ENCODE results near the gene CRAT. TPM values are rescaled to one million over a fixed set of nuclear protein-coding genes. Genes with fewer than 3 reads are reported as not detected.

Gene CRAT
- total and polyA plus RNA-seq, 8 donors, result 30.3 to 131 (median 61.7) TPM

GRCh38 chr9:129138476-129139232 is 28.1 kb upstream of the CRAT start:
- TF ChIP-seq CTCF (IDR thresholded peaks at IDR 0.05), result no peak
- Histone ChIP-seq H3K4me1 (peaks cover 15 to 44% (median 25%) of the 10 kb centered on the region in 3 donors), H3K4me3 (no peak overlapping the region), H3K36me3 (peaks cover 0 to 5% (median 0%) of the 10 kb centered on the region in 3 donors), H3K27ac (peak overlapping the region; percentile 23 to 100 (median 93)), H3K27me3 (no peaks in the 10 kb centered on the region), H3K9me3 (no peaks in the 10 kb centered on the region)
- DNase-seq, result peak; percentile 61 to 78 (median 64)
- ATAC-seq, result peak; percentile 16 to 42 (median 31)
- intact Hi-C loops (cut with DNase I), result loop anchor here (5.0 to 10.0 kb wide), 2 partner anchors 474 to 476 kb away; no protein-coding TSS in a partner anchor
- no peak for FAIRE-seq
- 28 to 30% methylated on average over 21 of the region's 21 CpGs for WGBS, 2 donors

- WGBS, 2 donors, result 78 to 86% methylated on average over 9 of the region's 9 CpGs
- ATAC-seq (no peak), FAIRE-seq (no peak), DNase-seq (no peak)
- Histone ChIP-seq H3K9me3 (no peaks in the 10 kb centered on the region), H3K4me1 (peaks cover 15 to 44% (median 20%) of the 10 kb centered on the region in 3 donors), H3K4me3 (no peak overlapping the region), H3K27me3 (no peaks in the 10 kb centered on the region), H3K27ac (peak overlapping the region in 3 of 4 donors; percentile 23 to 100 (median 93)), H3K36me3 (peaks cover 0 to 5% (median 0%) of the 10 kb centered on the region in 3 donors)
- intact Hi-C loops (cut with DNase I), result loop anchor here (5.0 to 10.0 kb wide), 2 partner anchors 474 to 477 kb away; no protein-coding TSS in a partner anchor
- no peak for TF ChIP-seq CTCF (IDR thresholded peaks at IDR 0.05)
These were observed 27.5 kb upstream of the CRAT start for GRCh38 chr9:129138144-129138462.

- Histone ChIP-seq H3K27ac (peak overlapping the region in 2 of 4 donors; percentile 93 to 100), H3K4me3 (no peak overlapping the region), H3K4me1 (peaks cover 15 to 40% (median 16%) of the 10 kb centered on the region in 3 donors), H3K27me3 (no peaks in the 10 kb centered on the region), H3K9me3 (no peaks in the 10 kb centered on the region), H3K36me3 (peaks cover 0 to 5% (median 0%) of the 10 kb centered on the region in 3 donors)
- FAIRE-seq, result no peak
- TF ChIP-seq CTCF (IDR thresholded peaks at IDR 0.05), result no peak
- DNase-seq, result no peak
- 83 to 90% methylated on average over 19 of the region's 19 CpGs for WGBS, 2 donors
- intact Hi-C loops (cut with DNase I), result loop anchor here (5.0 to 10.0 kb wide), 2 partner anchors 475 to 477 kb away; no protein-coding TSS in a partner anchor
- no peak for ATAC-seq
These were observed 26.9 kb upstream of the CRAT start for GRCh38 chr9:129137292-129138143.

GRCh38 chr9:129136446-129137035 is 25.9 kb upstream of the CRAT start:
- Histone ChIP-seq H3K27me3 (no peaks in the 10 kb centered on the region), H3K4me1 (peaks cover 13 to 31% (median 15%) of the 10 kb centered on the region in 3 donors), H3K27ac (no peak overlapping the region), H3K36me3 (peaks cover 0 to 5% (median 0%) of the 10 kb centered on the region in 3 donors), H3K4me3 (no peak overlapping the region), H3K9me3 (no peaks in the 10 kb centered on the region)
- TF ChIP-seq CTCF (IDR thresholded peaks at IDR 0.05), result no peak
- no peak for ATAC-seq
- FAIRE-seq, result no peak
- intact Hi-C loops (cut with DNase I), result loop anchor here (5.0 to 10.0 kb wide), 2 partner anchors 476 to 478 kb away; no protein-coding TSS in a partner anchor
- DNase-seq, result peak in 1 of 6 donors; percentile 47
- 77 to 81% methylated on average over 16 of the region's 16 CpGs for WGBS, 2 donors

Measured in pancreas (tissue), 10 donors.